Karpas-422 (cell line): ENCODE data around the gene CRACDL. TPM values are rescaled to one million over a fixed set of nuclear protein-coding genes. Genes with fewer than 3 reads are reported as not detected.

ENCODE experiments used
- DNase-seq: peaks from one replicate; pipeline ENCODE4 v3.0.0-alpha.2; 2015
- H2AFZ ChIP-seq: fragments of 200-600 bp; sonication (generic); 2 replicates; pipeline ENCODE4 v1.6.1; 2014; ENCODE audit warnings: antibody characterized with exemption, low read length, mixed read lengths
- H3K27ac ChIP-seq: fragments of 200-600 bp; sonication (generic); 2 replicates; pipeline ENCODE4 v1.5.1; 2014; ENCODE audit warnings: mild to moderate bottlenecking, low read length, moderate library complexity
- H3K27me3 ChIP-seq: fragments of 200-600 bp; sonication (generic); 2 replicates; pipeline ENCODE4 v1.6.1; 2014; ENCODE audit warnings: low read length, mixed read lengths
- H3K36me3 ChIP-seq: fragments of 200-600 bp; sonication (generic); 2 replicates; pipeline ENCODE4 v1.6.1; 2014; ENCODE audit warnings: low read length, mixed read lengths; ENCODE audit not compliant: insufficient read depth
- H3K4me1 ChIP-seq: fragments of 200-600 bp; sonication (generic); 2 replicates; pipeline ENCODE4 v1.6.1; 2014; ENCODE audit warnings: mild to moderate bottlenecking, low read length, mixed read lengths
- H3K4me2 ChIP-seq: fragments of 200-600 bp; sonication (generic); 2 replicates; pipeline ENCODE4 v1.6.1; 2014; ENCODE audit warnings: low read length, low read depth, mild to moderate bottlenecking; ENCODE audit not compliant: poor library complexity, severe bottlenecking
- H3K4me3 ChIP-seq: fragments of 200-600 bp; sonication (generic); 2 replicates; pipeline ENCODE4 v1.5.1; 2014; ENCODE audit warnings: mild to moderate bottlenecking, antibody characterized with exemption, low read length, mixed read lengths
- H3K79me2 ChIP-seq: fragments of 200-600 bp; sonication (generic); 2 replicates; pipeline ENCODE4 v1.6.1; 2014; ENCODE audit warnings: mild to moderate bottlenecking, low read length, mixed read lengths
- H3K9ac ChIP-seq: fragments of 200-600 bp; sonication (generic); 2 replicates; pipeline ENCODE4 v1.6.0; 2014; ENCODE audit warnings: low read length
- H3K9me2 ChIP-seq: fragments of 200-600 bp; sonication (generic), shearing (Covaris generic); replicated peaks from 2 replicates; pipeline ENCODE4 v1.6.0; 2014; ENCODE audit warnings: mild to moderate bottlenecking, low read length, moderate library complexity; ENCODE audit not compliant: insufficient read depth
- H3K9me3 ChIP-seq: fragments of 300-700, 200-600 bp; sonication (generic); 2 replicates; pipeline ENCODE4 v1.6.1; 2014; ENCODE audit warnings: low read length, mixed read lengths
- H4K20me1 ChIP-seq: fragments of 200-600 bp; sonication (generic); 2 replicates; pipeline ENCODE4 v1.6.1; 2014; ENCODE audit warnings: mild to moderate bottlenecking, antibody characterized with exemption, low read length, low read depth; ENCODE audit not compliant: insufficient read depth
- total RNA-seq: library from RNA; depleted of rRNA; stranded (reverse); fragments of >200 nt; shearing (Covaris generic); gene quantifications from 2 replicates; pipeline ENCODE4 v1.2.3, GENCODE V29; 2014; ENCODE audit warnings: low replicate concordance; rRNA removed

Gene CRACDL
- 1.0 and 2.5 TPM in 2 replicates for total RNA-seq

- Histone ChIP-seq H3K9me2 (no peaks in the 10 kb centered on the region), H3K27me3 (no peaks in the 10 kb centered on the region), H3K4me3 (no peak within 1 kb of the TSS), H2AFZ (no peak within 1 kb of the TSS), H4K20me1 (no peaks in the 10 kb centered on the region), H3K79me2 (no peaks in the 10 kb centered on the region), H3K4me2 (no peak within 1 kb of the TSS), H3K27ac (no peak within 1 kb of the TSS), H3K36me3 (no peaks in the 10 kb centered on the region), H3K9ac (no peak within 1 kb of the TSS), H3K4me1 (no peaks in the 10 kb centered on the region), H3K9me3 (no peaks in the 10 kb centered on the region)
- DNase-seq = no peak
These were observed at the start of gene CRACDL for GRCh38 chr2:98935777-98936352. Gene CRACDL, minus strand, starts transcription at chr2:98936225. Its CDS starts 89,425 bp downstream, at chr2:98846800.

- Histone ChIP-seq H2AFZ (no peak overlapping the region), H3K9ac (no peak overlapping the region), H3K4me3 (no peak overlapping the region), H3K9me3 (peaks cover 24% of the 10 kb centered on the region), H3K4me1 (no peaks in the 10 kb centered on the region), H3K27me3 (no peaks in the 10 kb centered on the region), H3K79me2 (no peaks in the 10 kb centered on the region), H3K27ac (no peak overlapping the region), H3K9me2 (no peaks in the 10 kb centered on the region), H3K4me2 (no peak overlapping the region), H3K36me3 (no peaks in the 10 kb centered on the region), H4K20me1 (no peaks in the 10 kb centered on the region)
- DNase-seq = no peak
These were observed 39.6 kb upstream of the CRACDL start for GRCh38 chr2:98975611-98976010.

- no peak for DNase-seq
- Histone ChIP-seq H3K4me2 (no peak overlapping the region), H3K9me2 (0 out of 2 replicates have a peak, but pooled peaks cover 4% of the 10 kb centered on the region), H3K9ac (no peak overlapping the region), H3K9me3 (peaks cover 27% of the 10 kb centered on the region), H3K4me3 (no peak overlapping the region), H3K36me3 (no peaks in the 10 kb centered on the region), H2AFZ (no peak overlapping the region), H3K27me3 (no peaks in the 10 kb centered on the region), H3K4me1 (no peaks in the 10 kb centered on the region), H3K27ac (no peak overlapping the region), H3K79me2 (no peaks in the 10 kb centered on the region), H4K20me1 (no peaks in the 10 kb centered on the region)
These were observed 36.6 kb upstream of the CRACDL start for GRCh38 chr2:98972582-98973167.

- Histone ChIP-seq H3K4me2 (no peak overlapping the region), H2AFZ (no peak overlapping the region), H3K9me3 (no peaks in the 10 kb centered on the region), H3K9me2 (no peaks in the 10 kb centered on the region), H3K79me2 (no peaks in the 10 kb centered on the region), H4K20me1 (no peaks in the 10 kb centered on the region), H3K36me3 (no peaks in the 10 kb centered on the region), H3K9ac (no peak overlapping the region), H3K4me3 (no peak overlapping the region), H3K27me3 (no peaks in the 10 kb centered on the region), H3K4me1 (peaks cover 6% of the 10 kb centered on the region; the same call in 1 of the 2 replicates), H3K27ac (no peak overlapping the region)
- no peak for DNase-seq
These were observed 23.9 kb upstream of the CRACDL start for GRCh38 chr2:98959810-98960507.

GRCh38 chr2:98952966-98953365, 16.9 kb upstream of the CRACDL start:
- Histone ChIP-seq H3K9me2 (no peaks in the 10 kb centered on the region), H3K4me3 (no peak overlapping the region), H4K20me1 (no peaks in the 10 kb centered on the region), H3K36me3 (no peaks in the 10 kb centered on the region), H3K79me2 (no peaks in the 10 kb centered on the region), H3K4me1 (peaks cover 10% of the 10 kb centered on the region), H3K27me3 (no peaks in the 10 kb centered on the region), H2AFZ (no peak overlapping the region), H3K9me3 (no peaks in the 10 kb centered on the region), H3K4me2 (no peak overlapping the region), H3K9ac (no peak overlapping the region), H3K27ac (no peak overlapping the region)
- no peak for DNase-seq

GRCh38 chr2:98948956-98949739, 13.1 kb upstream of the CRACDL start:
- H3K9me2 ChIP-seq = no peaks in the 10 kb centered on the region
- no peak overlapping the region for H3K4me2 ChIP-seq
- H3K36me3 ChIP-seq = no peaks in the 10 kb centered on the region
- H3K27ac ChIP-seq = no peak overlapping the region
- DNase-seq = no peak
- H3K27me3 ChIP-seq = no peaks in the 10 kb centered on the region
- H4K20me1 ChIP-seq = no peaks in the 10 kb centered on the region
- H3K79me2 ChIP-seq = no peaks in the 10 kb centered on the region
- peaks cover 10% of the 10 kb centered on the region for H3K4me1 ChIP-seq
- no peak overlapping the region for H3K4me3 ChIP-seq
- no peaks in the 10 kb centered on the region for H3K9me3 ChIP-seq
- H3K9ac ChIP-seq = no peak overlapping the region
- H2AFZ ChIP-seq = peak overlapping the region; percentile 40

GRCh38 chr2:98947554-98947953, 11.5 kb upstream of the CRACDL start:
- H4K20me1 ChIP-seq = no peaks in the 10 kb centered on the region
- H3K4me1 ChIP-seq = peaks cover 10% of the 10 kb centered on the region
- no peaks in the 10 kb centered on the region for H3K79me2 ChIP-seq
- H2AFZ ChIP-seq = no peak overlapping the region
- no peaks in the 10 kb centered on the region for H3K9me3 ChIP-seq
- no peak overlapping the region for H3K4me3 ChIP-seq
- no peak for DNase-seq
- no peaks in the 10 kb centered on the region for H3K9me2 ChIP-seq
- no peak overlapping the region for H3K4me2 ChIP-seq
- H3K27ac ChIP-seq = no peak overlapping the region
- no peaks in the 10 kb centered on the region for H3K27me3 ChIP-seq
- no peaks in the 10 kb centered on the region for H3K36me3 ChIP-seq
- H3K9ac ChIP-seq = no peak overlapping the region

- Histone ChIP-seq H4K20me1 (no peaks in the 10 kb centered on the region), H3K4me1 (peaks cover 10% of the 10 kb centered on the region), H3K4me2 (no peak overlapping the region), H3K9me2 (no peaks in the 10 kb centered on the region), H3K9ac (no peak overlapping the region), H3K27me3 (no peaks in the 10 kb centered on the region), H2AFZ (no peak overlapping the region), H3K36me3 (no peaks in the 10 kb centered on the region), H3K9me3 (no peaks in the 10 kb centered on the region), H3K79me2 (no peaks in the 10 kb centered on the region), H3K27ac (no peak overlapping the region), H3K4me3 (no peak overlapping the region)
- DNase-seq = no peak
These were observed 10.8 kb upstream of the CRACDL start for GRCh38 chr2:98946855-98947254.
